GM23338 (cell line): ENCODE measurements around the gene RPIA. TPM values are rescaled to one million over a fixed set of nuclear protein-coding genes. Genes with fewer than 3 reads are reported as not detected.
"Not testable (repeated sequence)": the region's sequence is repeated elsewhere in the genome, so short reads cannot be mapped to it uniquely, and the experiment has no call there.

ENCODE experiments used
- ATAC-seq: fragments of 200-7000 bp; cut with Tn5 transposase; 3 replicates; pipeline ENCODE4 v1.9.1; 2020
- DNase-seq: peaks from one replicate; pipeline ENCODE4 v3.0.0-alpha.2; 2015; ENCODE audit warnings: low spot score
- H2AFZ ChIP-seq: fragments of 200-600 bp; sonication (generic); 2 replicates; pipeline ENCODE4 v1.8.0; 2016; ENCODE audit warnings: antibody characterized with exemption, mild to moderate bottlenecking, moderate library complexity
- H3F3A ChIP-seq: fragments of 200-600 bp; sonication (generic); replicated peaks from 2 replicates; pipeline ENCODE4 v1.8.0; 2017; ENCODE audit warnings: antibody characterized with exemption, mixed run types, low read depth
- H3K27ac ChIP-seq: fragments of 200-600 bp; sonication (generic); 2 replicates; pipeline ENCODE4 v1.6.1; 2016; ENCODE audit warnings: low read depth
- H3K27me3 ChIP-seq: fragments of 200-600 bp; sonication (generic); 2 replicates; pipeline ENCODE4 v1.8.0; 2016; ENCODE audit warnings: mild to moderate bottlenecking, mixed run types, moderate library complexity; ENCODE audit not compliant: insufficient read depth
- H3K36me3 ChIP-seq: fragments of 200-600 bp; sonication (generic); 2 replicates; pipeline ENCODE4 v1.8.0; 2016; ENCODE audit warnings: mild to moderate bottlenecking; ENCODE audit not compliant: insufficient read depth
- H3K4me1 ChIP-seq: fragments of 200-600 bp; sonication (generic); 2 replicates; pipeline ENCODE4 v1.8.0; 2016; ENCODE audit warnings: mild to moderate bottlenecking, moderate library complexity; ENCODE audit not compliant: insufficient read depth
- H3K4me2 ChIP-seq: fragments of 200-600 bp; sonication (generic); 2 replicates; pipeline ENCODE4 v1.7.1; 2017; ENCODE audit warnings: mixed run types
- H3K4me3 ChIP-seq: fragments of 200-600 bp; sonication (generic); 2 replicates; pipeline ENCODE4 v1.6.1; 2016; ENCODE audit warnings: mixed run types
- H3K79me2 ChIP-seq: fragments of 200-600 bp; sonication (generic); replicated peaks from 2 replicates; pipeline ENCODE4 v1.8.0; 2017; ENCODE audit warnings: mild to moderate bottlenecking; ENCODE audit not compliant: insufficient read depth
- H3K9me2 ChIP-seq: fragments of 200-600 bp; sonication (generic); 2 replicates; pipeline ENCODE4 v1.8.0; 2017; ENCODE audit not compliant: insufficient read depth
- H4K20me1 ChIP-seq: fragments of 200-600 bp; sonication (generic); replicated peaks from 2 replicates; pipeline ENCODE4 v1.8.0; 2017; ENCODE audit warnings: mild to moderate bottlenecking; ENCODE audit not compliant: insufficient read depth
- H3K27ac Mint-ChIP-seq: 2 replicates; pipeline ENCODE4 v1.8.0; 2020; ENCODE audit warnings: inconsistent platforms, mild to moderate bottlenecking, moderate library complexity, mixed read lengths
- H3K27me3 Mint-ChIP-seq: 3 replicates; pipeline ENCODE4 v1.8.0; 2022; ENCODE audit warnings: low read depth, mild to moderate bottlenecking, moderate library complexity, mixed read lengths, inconsistent platforms; ENCODE audit not compliant: insufficient read depth, poor library complexity
- H3K36me3 Mint-ChIP-seq: 3 replicates; pipeline ENCODE4 v1.8.0; 2021; ENCODE audit warnings: low read depth, mild to moderate bottlenecking, inconsistent platforms, moderate library complexity, mixed read lengths
- H3K4me1 Mint-ChIP-seq: 3 replicates; pipeline ENCODE4 v1.8.0; 2020; ENCODE audit warnings: mild to moderate bottlenecking, inconsistent platforms, mixed read lengths
- H3K4me3 Mint-ChIP-seq: 3 replicates; pipeline ENCODE4 v1.8.0; 2021; ENCODE audit warnings: moderate library complexity, mild to moderate bottlenecking, inconsistent platforms, mixed read lengths
- H3K9me3 Mint-ChIP-seq: 3 replicates; pipeline ENCODE4 v1.8.0; 2020; ENCODE audit warnings: moderate library complexity, mild to moderate bottlenecking, inconsistent platforms, mixed read lengths
- EZH2phosphoT487 ChIP-seq: fragments of 200-600 bp; sonication (generic); IDR thresholded peaks from one replicate; pipeline ENCODE4 v1.8.1; 2018; ENCODE audit warnings: antibody characterized with exemption; ENCODE audit not compliant: unreplicated experiment
- NANOG ChIP-seq: IDR thresholded peaks from 2 replicates; pipeline ENCODE4 v1.6.1; 2016; ENCODE audit warnings: antibody characterized with exemption, borderline replicate concordance
- ZNF114 ChIP-seq: fragments of 250-450 bp; sonication (Bioruptor Pico); IDR thresholded peaks from 2 replicates; pipeline ENCODE4 v1.5.0; 2020; ENCODE audit warnings: mild to moderate bottlenecking, moderate library complexity
- ZNF331 ChIP-seq: fragments of 250-450 bp; sonication (Bioruptor Pico); IDR thresholded peaks from 2 replicates; pipeline ENCODE4 v1.5.0; 2020; ENCODE audit warnings: low read depth, mild to moderate bottlenecking, moderate library complexity
- ZNF462 ChIP-seq: fragments of 250-450 bp; sonication (Bioruptor Pico); IDR thresholded peaks from 2 replicates; pipeline ENCODE4 v1.5.0; 2020; ENCODE audit warnings: mild to moderate bottlenecking, moderate library complexity
- polyA plus RNA-seq: library from polyadenylated mRNA; unstranded; fragments of >200 nt; fragmentation: Nextera tagmentation; extraction: Ambion mirVana; gene quantifications from 2 replicates; pipeline ENCODE4 v1.2.1, GENCODE V29; 2016
- total RNA-seq: library from RNA; depleted of rRNA; stranded (reverse); fragments of >200 nt; shearing (Covaris generic); gene quantifications from 2 replicates; pipeline ENCODE4 v1.2.3, GENCODE V29; 2014

Gene RPIA
- total and polyA plus RNA-seq, 2 experiments from 2014 or later = 18.8 to 22.5 TPM

GRCh38 chr2:88642278-88642677, 49.2 kb upstream of the RPIA start (continued):
- TF ChIP-seq ZNF462 (CRISPR knock-in tag) = no peak
- no peak for TF ChIP-seq NANOG
- no peak for TF ChIP-seq ZNF114
- no peak for TF ChIP-seq EZH2phosphoT487
- TF ChIP-seq ZNF331 (CRISPR knock-in tag) = no peak

GRCh38 chr2:88645291-88645882, 46.1 kb upstream of the RPIA start:
- DNase-seq, H3K9me3 Mint-ChIP-seq, H3K27me3 ChIP-seq, H2AFZ ChIP-seq, H3K36me3 Mint-ChIP-seq, ATAC-seq, H3K4me3 Mint-ChIP-seq, H3K4me1 Mint-ChIP-seq, H3K36me3 ChIP-seq, H3K79me2 ChIP-seq, H3K27ac Mint-ChIP-seq, H3K27me3 Mint-ChIP-seq, H3K4me2 ChIP-seq, H3K4me3 ChIP-seq, H3K9me2 ChIP-seq, H4K20me1 ChIP-seq, H3F3A ChIP-seq, H3K27ac ChIP-seq: not testable (repeated sequence)
- H3K4me1 ChIP-seq = peaks cover 10% of the 10 kb centered on the region; the same call in 1 of the 2 replicates
